ENCODE results near the gene SPNS2.

DNA sequence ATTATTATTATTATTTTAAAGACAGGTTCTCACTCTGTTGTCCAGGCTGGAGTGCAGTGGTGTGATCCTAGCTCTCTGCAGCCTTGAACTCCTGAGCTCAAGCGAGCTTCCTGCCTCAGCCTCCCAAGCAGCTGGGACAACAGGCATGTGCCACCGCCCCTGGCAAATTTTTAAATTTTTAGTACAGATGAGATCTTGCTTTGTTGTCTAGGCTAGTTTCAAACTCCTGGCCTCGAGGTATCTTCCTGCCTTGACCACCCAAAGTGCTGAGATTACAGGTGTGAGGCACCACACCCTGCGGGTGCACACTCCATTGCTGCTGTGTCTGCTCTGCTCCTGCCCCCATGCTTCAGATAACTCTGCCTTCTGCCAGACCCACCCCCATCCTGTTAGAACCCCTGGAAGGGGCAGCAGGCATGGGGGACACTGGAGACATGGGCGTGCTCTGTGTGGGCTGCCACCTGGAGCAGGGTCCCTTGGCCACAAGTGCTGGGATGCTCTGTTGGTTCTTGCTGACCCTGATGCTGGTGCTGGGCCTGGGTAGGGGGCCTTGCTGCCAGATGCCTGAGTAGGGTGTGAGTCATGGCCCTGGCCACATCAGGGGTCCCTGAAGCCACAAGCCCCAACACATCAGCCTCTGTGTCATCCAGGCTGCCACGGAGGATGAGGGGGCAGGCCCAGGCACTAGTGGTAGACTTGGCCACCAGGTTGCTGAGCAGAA lies 59.1 kb downstream of the SPNS2 start:
- TF ChIP-seq SUZ12 (IDR thresholded peaks at IDR 0.05; ENCODE audit: extremely low read depth, insufficient read depth, insufficient read length) (no peak), ZNF274 (IDR thresholded peaks at IDR 0.05; ENCODE audit: low read depth, low read length) (no peak), YY1 (IDR thresholded peaks at IDR 0.05; ENCODE audit: insufficient read depth, insufficient read length) (no peak)

All from NT2/D1 (cell line).